Upper lobe of left lung (tissue), 6 donors: ENCODE data around the gene TLCD3A. TPM values are rescaled to one million over a fixed set of nuclear protein-coding genes. Genes with fewer than 3 reads are reported as not detected.

Experiments
- ATAC-seq, 2 donors: fragments of 200-7000 bp; cut with Tn5 transposase; one replicate each; pipeline ENCODE4 v1.9.1; 2022; ENCODE audit warnings: mild to moderate bottlenecking in 2 of 2, moderate library complexity in 2 of 2; ENCODE audit not compliant: low FRiP score in 2 of 2
- DNase-seq, 2 donors: peaks; one replicate each; pipeline ENCODE4 v3.0.0-alpha.2; 2019 to 2020
- H3K27ac ChIP-seq, 4 donors: fragments of 200-600 bp; sonication (generic); one replicate each; pipeline ENCODE4 v1.5.1; 2016 to 2019
- H3K27me3 ChIP-seq, 4 donors: fragments of 200-600 bp; sonication (generic); one replicate each; pipeline ENCODE4 v1.5.1; 2017 to 2019
- H3K36me3 ChIP-seq, 4 donors: fragments of 200-600 bp; sonication (generic); one replicate each; pipeline ENCODE4 v1.5.1; 2016 to 2019
- H3K4me1 ChIP-seq, 4 donors: fragments of 200-600 bp; sonication (generic); one replicate each; pipeline ENCODE4 v1.5.1; 2018 to 2019
- H3K4me3 ChIP-seq, 4 donors: fragments of 200-600 bp; sonication (generic); one replicate each; pipeline ENCODE4 v1.5.1; 2017 to 2019; ENCODE audit warnings: mild to moderate bottlenecking in 2 of 4, moderate library complexity in 1 of 4
- H3K9me3 ChIP-seq, 4 donors: fragments of 200-600 bp; sonication (generic); one replicate each; pipeline ENCODE4 v1.5.1; 2018 to 2019
- CTCF ChIP-seq, 6 experiments: fragments of 450-650 bp in 4 of 6; fragments of 200-600 bp in 2 of 6; sonication (generic) in 2 of 6; IDR thresholded peaks; one replicate each; pipeline ENCODE4 v1.5.1; 2016 to 2019; ENCODE audit warnings: antibody characterized with exemption in 6 of 6
- EP300 ChIP-seq, 4 donors: sonication (generic); formaldehyde crosslinking; IDR thresholded peaks; one replicate each; pipeline ENCODE4 v1.5.1; 2017; ENCODE audit warnings: antibody characterized with exemption in 4 of 4, control low read depth in 2 of 4
- POLR2A ChIP-seq, 4 donors: fragments of 450-650 bp; IDR thresholded peaks; one replicate each; pipeline ENCODE4 v1.5.1; 2016 to 2017; ENCODE audit warnings: antibody characterized with exemption in 4 of 4, mild to moderate bottlenecking in 2 of 4
- POLR2AphosphoS5 ChIP-seq, 2 donors: sonication (generic); formaldehyde crosslinking; IDR thresholded peaks; one replicate each; pipeline ENCODE4 v1.5.1; 2017; ENCODE audit warnings: antibody characterized with exemption in 2 of 2
- WGBS, 2 donors: methylation state at CpG; one replicate each; pipeline ENCODE4 v1.1.5; 2017 to 2018; 5-methylcytosine and 5-hydroxymethylcytosine counted together
- total RNA-seq, 6 donors: library from RNA; depleted of rRNA in 4 of 6; stranded (reverse); fragments of >200 nt in 4 of 6; gene quantifications; one replicate each; pipeline versions ENCODE4 v1.1.0 to v1.2.1, GENCODE V29; 2016 to 2021
- donor health status: DM: no; HTN: no; CAD: no; lungs with moderate emphysema.
- donor health status: DM: no; HTN: yes; CAD: no; lungs with severe emphysema.

TLCD3A gene
- total RNA-seq, 6 donors from 2014 or later, result 5.1 to 37.8 (median 11.7) TPM

GRCh38 chr17:708132-708531 is 24.3 kb upstream of the TLCD3A start:
- H3K36me3 ChIP-seq, result peaks cover 3 to 46% (median 28%) of the 10 kb centered on the region in 4 donors

GRCh38 chr17:718075-718474 is 14.3 kb upstream of the TLCD3A start:
- Histone ChIP-seq H3K9me3 (no peaks in the 10 kb centered on the region), H3K27me3 (no peaks in the 10 kb centered on the region), H3K36me3 (no peaks in the 10 kb centered on the region), H3K4me1 (peaks cover 15 to 24% (median 23%) of the 10 kb centered on the region in 4 donors), H3K4me3 (no peak overlapping the region), H3K27ac (no peak overlapping the region)
- ATAC-seq (no peak), DNase-seq (no peak)
- no peak for TF ChIP-seq EP300 (IDR thresholded peaks at IDR 0.05)
- WGBS, 2 donors, result 94 to 96% methylated on average over 5 of the region's 5 CpGs

More at GRCh38 chr17:708132-708531, 24.3 kb upstream of the TLCD3A start:
- 77 to 79% methylated on average over 5 of the region's 5 CpGs for WGBS, 2 donors
- no peaks in the 10 kb centered on the region for H3K9me3 ChIP-seq
- peaks cover under 1 to 24% (median 8%) of the 10 kb centered on the region in 4 donors for H3K4me1 ChIP-seq
- no peak for ATAC-seq
- no peak overlapping the region for H3K4me3 ChIP-seq
- no peaks in the 10 kb centered on the region for H3K27me3 ChIP-seq
- no peak for DNase-seq
- TF ChIP-seq POLR2A (IDR thresholded peaks at IDR 0.05) (no peak), POLR2AphosphoS5 (IDR thresholded peaks at IDR 0.05) (no peak), CTCF (IDR thresholded peaks at IDR 0.05) (no peak), EP300 (IDR thresholded peaks at IDR 0.05) (no peak)
- no peak overlapping the region for H3K27ac ChIP-seq

DNA sequence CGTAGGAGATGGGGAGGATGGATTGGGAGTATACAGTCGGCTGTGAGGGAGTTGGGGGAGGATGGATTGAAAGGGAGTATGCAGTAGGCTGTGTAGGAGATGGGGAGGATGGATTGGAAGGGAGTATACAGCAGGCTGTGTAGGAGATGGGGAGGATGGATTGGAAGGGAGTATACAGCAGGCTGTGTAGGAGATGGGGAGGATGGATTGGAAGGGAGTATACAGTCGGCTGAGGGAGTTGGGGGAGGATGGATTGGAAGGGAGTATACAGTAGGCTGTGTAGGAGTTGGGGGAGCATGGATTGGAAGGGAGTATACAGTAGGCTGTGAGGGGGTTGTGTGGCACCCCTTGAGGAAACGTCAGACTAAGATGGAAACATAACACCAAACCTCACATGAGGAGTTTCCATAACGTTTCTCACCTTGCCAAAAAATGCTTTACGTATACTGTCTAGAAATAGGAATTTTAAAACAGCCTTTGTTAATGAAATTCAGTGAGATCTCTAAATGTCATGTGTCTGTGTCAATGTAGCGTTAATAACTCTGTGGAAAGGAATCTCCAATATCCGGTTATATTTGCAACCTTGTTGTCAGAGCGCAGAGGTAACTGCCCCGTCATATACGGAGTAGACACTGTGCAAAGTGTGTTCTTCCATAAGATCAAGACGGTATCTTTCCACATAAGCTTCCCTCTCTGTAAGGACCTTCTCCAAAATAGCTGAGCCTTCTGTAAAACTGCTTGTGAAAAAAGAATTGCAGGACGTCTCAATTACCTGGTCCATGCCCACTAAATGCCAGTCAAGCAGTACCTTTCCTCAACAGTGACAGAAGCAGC is 11.5 kb upstream of the TLCD3A start:
- TF ChIP-seq POLR2AphosphoS5 (IDR thresholded peaks at IDR 0.05), result no peak
- no peak for TF ChIP-seq CTCF (IDR thresholded peaks at IDR 0.05)
- TF ChIP-seq POLR2A (IDR thresholded peaks at IDR 0.05), result no peak
- TF ChIP-seq EP300 (IDR thresholded peaks at IDR 0.05), result no peak
- no peaks in the 10 kb centered on the region for H3K27me3 ChIP-seq
- ATAC-seq (no peak), DNase-seq (no peak)
- H3K4me1 ChIP-seq, result peaks cover under 1 to 8% (median 7%) of the 10 kb centered on the region in 4 donors
- H3K4me3 ChIP-seq, result no peak overlapping the region
- 86% methylated on average over 13 of the region's 13 CpGs for WGBS, 2 donors
- no peaks in the 10 kb centered on the region for H3K36me3 ChIP-seq
- H3K9me3 ChIP-seq, result no peaks in the 10 kb centered on the region
- H3K27ac ChIP-seq, result no peak overlapping the region

DNA sequence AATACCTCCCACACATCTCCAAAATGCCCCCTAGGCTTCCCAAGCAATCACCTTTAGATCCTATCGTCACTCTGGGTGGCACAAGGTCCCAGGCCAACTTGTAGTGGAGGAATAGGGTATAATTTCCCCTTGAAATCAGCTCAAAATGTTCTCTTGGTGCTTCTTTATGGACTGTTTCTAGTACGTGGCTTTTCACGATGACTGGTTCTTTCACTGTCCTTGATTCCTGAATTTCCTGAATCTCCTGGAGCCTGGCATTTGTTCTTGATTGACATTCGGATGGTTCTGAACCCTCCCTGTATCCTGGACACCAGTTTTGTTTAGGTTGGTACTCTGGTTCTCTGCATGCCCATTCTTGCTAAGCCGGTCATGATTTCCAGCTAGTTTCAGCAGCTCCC is 10.9 kb upstream of the TLCD3A start:
- DNase-seq, result no peak
- no peak for TF ChIP-seq POLR2A (IDR thresholded peaks at IDR 0.05)
- TF ChIP-seq EP300 (IDR thresholded peaks at IDR 0.05), result no peak
- TF ChIP-seq CTCF (IDR thresholded peaks at IDR 0.05), result no peak
- no peak for TF ChIP-seq POLR2AphosphoS5 (IDR thresholded peaks at IDR 0.05)
- no peak for ATAC-seq
- no peak overlapping the region for H3K4me3 ChIP-seq
- no peaks in the 10 kb centered on the region for H3K27me3 ChIP-seq
- 82 to 88% methylated on average over 5 of the region's 5 CpGs for WGBS, 2 donors
- no peak overlapping the region for H3K27ac ChIP-seq
- no peaks in the 10 kb centered on the region for H3K9me3 ChIP-seq
- peaks cover 0 to 9% (median 2%) of the 10 kb centered on the region in 4 donors for H3K4me1 ChIP-seq
- H3K36me3 ChIP-seq, result no peaks in the 10 kb centered on the region

GRCh38 chr17:725084-725483 is 7.3 kb upstream of the TLCD3A start:
- WGBS, 2 donors, result 96 to 97% methylated on average over 14 of the region's 14 CpGs

More at GRCh38 chr17:725084-725483, 7.3 kb upstream of the TLCD3A start:
- DNase-seq (no peak), ATAC-seq (no peak)
- H3K9me3 ChIP-seq, result no peaks in the 10 kb centered on the region
- TF ChIP-seq POLR2A (IDR thresholded peaks at IDR 0.05) (no peak), CTCF (IDR thresholded peaks at IDR 0.05) (no peak), EP300 (IDR thresholded peaks at IDR 0.05) (no peak), POLR2AphosphoS5 (IDR thresholded peaks at IDR 0.05) (no peak)
- H3K4me1 ChIP-seq, result peaks cover 0 to 12% (median 0%) of the 10 kb centered on the region in 4 donors
- H3K27me3 ChIP-seq, result no peaks in the 10 kb centered on the region
- H3K27ac ChIP-seq, result no peak overlapping the region
- no peak overlapping the region for H3K4me3 ChIP-seq
- H3K36me3 ChIP-seq, result no peaks in the 10 kb centered on the region
